ENCODE results near the gene PNLDC1.
"Not testable (repeated sequence)": the region's sequence is repeated elsewhere in the genome, so short reads cannot be mapped to it uniquely, and the experiment has no call there.

PNLDC1 gene

GRCh38 chr6:159788753-159789376 lies 11.2 kb upstream of the PNLDC1 start:
- TF ChIP-seq POLR2A (IDR thresholded peaks at IDR 0.05; ENCODE audit: low read depth, low read length), result no peak
- no peak for TF ChIP-seq POLR2AphosphoS5 (IDR thresholded peaks at IDR 0.05; ENCODE audit: low read depth, low read length)
- peak; percentile 21; the same call in 1 of the 2 replicates for TF ChIP-seq TAF1 (IDR thresholded peaks at IDR 0.05; ENCODE audit: borderline replicate concordance, low read depth, low read length)
- peak; percentile 50 for FAIRE-seq
- DNase-seq (ENCODE audit: insufficient read length), result no peak

GRCh38 chr6:159789377-159790148 lies 10.5 kb upstream of the PNLDC1 start, which contains the start of gene TCP1:
TCP1 (minus strand) TSS chr6:159789602; CDS start chr6:159789468, 134 bp downstream.
- FAIRE-seq (no peak), DNase-seq (ENCODE audit: insufficient read length) (peak; percentile 85)
- TF ChIP-seq TAF1 (IDR thresholded peaks at IDR 0.05; ENCODE audit: borderline replicate concordance, low read depth, low read length) (peak; percentile 94), POLR2AphosphoS5 (IDR thresholded peaks at IDR 0.05; ENCODE audit: low read depth, low read length) (peak; percentile 97), POLR2A (IDR thresholded peaks at IDR 0.05; ENCODE audit: low read depth, low read length) (peak; percentile 99)

GRCh38 chr6:159790149-159790955 lies 9.7 kb upstream of the PNLDC1 start, which contains the start of gene MRPL18:
MRPL18 (plus strand) TSS chr6:159790467; CDS start chr6:159790588, 121 bp downstream.
- TF ChIP-seq TAF1 (IDR thresholded peaks at IDR 0.05; ENCODE audit: borderline replicate concordance, low read depth, low read length) (no peak; the same call in 1 of the 2 replicates), POLR2A (IDR thresholded peaks at IDR 0.05; ENCODE audit: low read depth, low read length) (peak; percentile 71), POLR2AphosphoS5 (IDR thresholded peaks at IDR 0.05; ENCODE audit: low read depth, low read length) (peak; percentile 56; the same call in 1 of the 2 replicates)
- peak; percentile 77 for DNase-seq (ENCODE audit: insufficient read length)
- peak; percentile 98 for FAIRE-seq

GRCh38 chr6:159790956-159791598 lies 9.0 kb upstream of the PNLDC1 start:
- no peak for FAIRE-seq
- no peak for DNase-seq (ENCODE audit: insufficient read length)
- TF ChIP-seq TAF1 (IDR thresholded peaks at IDR 0.05; ENCODE audit: borderline replicate concordance, low read depth, low read length), result no peak
- TF ChIP-seq POLR2A (IDR thresholded peaks at IDR 0.05; ENCODE audit: low read depth, low read length), result no peak
- TF ChIP-seq POLR2AphosphoS5 (IDR thresholded peaks at IDR 0.05; ENCODE audit: low read depth, low read length), result no peak

DNA sequence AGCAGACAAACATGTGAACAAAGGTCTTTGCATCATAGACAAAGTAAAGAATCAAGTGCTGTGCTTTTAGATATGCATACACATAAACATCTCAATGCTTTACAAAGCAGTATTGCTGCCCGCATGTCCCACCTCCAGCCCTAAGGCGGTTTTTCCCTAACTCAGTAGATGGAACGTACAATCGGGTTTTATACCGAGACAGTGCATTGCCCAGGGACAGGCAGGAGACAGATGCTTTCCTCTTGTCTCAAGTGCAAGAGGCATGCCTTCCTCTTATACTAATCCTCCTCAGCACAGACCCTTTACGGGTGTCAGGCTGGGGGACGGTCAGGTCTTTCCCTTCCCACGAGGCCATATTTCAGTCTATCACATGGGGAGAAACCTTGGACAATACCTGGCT lies 5.1 kb upstream of the PNLDC1 start:
- DNase-seq (ENCODE audit: insufficient read length); FAIRE-seq: not testable (repeated sequence)

GRCh38 chr6:159797554-159797953 lies 2.5 kb upstream of the PNLDC1 start:
- TF ChIP-seq POLR2AphosphoS5 (IDR thresholded peaks at IDR 0.05; ENCODE audit: low read depth, low read length) (no peak), POLR2A (IDR thresholded peaks at IDR 0.05; ENCODE audit: low read depth, low read length) (no peak), TAF1 (IDR thresholded peaks at IDR 0.05; ENCODE audit: borderline replicate concordance, low read depth, low read length) (no peak)

DNA sequence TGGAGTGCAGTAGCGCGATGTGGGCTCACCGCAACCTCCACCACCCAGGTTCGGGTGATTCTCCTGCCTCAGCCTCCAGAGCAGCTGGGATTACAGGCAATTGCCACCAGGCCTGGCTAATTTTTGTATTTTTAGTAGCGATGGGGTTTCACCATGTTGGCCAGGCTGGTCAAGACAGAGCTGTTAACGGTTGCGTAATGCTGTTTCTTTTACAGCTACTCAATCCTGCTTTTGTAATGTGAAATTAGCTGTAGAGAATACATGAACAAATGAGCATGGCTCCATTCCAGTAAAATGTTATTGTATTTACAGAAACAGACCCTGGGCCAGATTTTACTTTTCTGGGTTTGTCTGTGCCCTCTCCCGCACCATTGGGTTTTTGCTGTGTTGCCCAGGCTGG lies 1.9 kb downstream of the PNLDC1 start:
- FAIRE-seq, result no peak
- TF ChIP-seq POLR2AphosphoS5 (IDR thresholded peaks at IDR 0.05; ENCODE audit: low read depth, low read length), result no peak
- TF ChIP-seq TAF1 (IDR thresholded peaks at IDR 0.05; ENCODE audit: borderline replicate concordance, low read depth, low read length), result no peak
- no peak for TF ChIP-seq POLR2A (IDR thresholded peaks at IDR 0.05; ENCODE audit: low read depth, low read length)
- DNase-seq (ENCODE audit: insufficient read length), result no peak

More at GRCh38 chr6:159797554-159797953, 2.5 kb upstream of the PNLDC1 start:
- DNase-seq (ENCODE audit: insufficient read length), result no peak
- FAIRE-seq, result no peak

GRCh38 chr6:159804504-159804903 lies 4.4 kb downstream of the PNLDC1 start:
- no peak for TF ChIP-seq POLR2A (IDR thresholded peaks at IDR 0.05; ENCODE audit: low read depth, low read length)
- TF ChIP-seq TAF1 (IDR thresholded peaks at IDR 0.05; ENCODE audit: borderline replicate concordance, low read depth, low read length), result no peak
- TF ChIP-seq POLR2AphosphoS5 (IDR thresholded peaks at IDR 0.05; ENCODE audit: low read depth, low read length), result no peak

DNA sequence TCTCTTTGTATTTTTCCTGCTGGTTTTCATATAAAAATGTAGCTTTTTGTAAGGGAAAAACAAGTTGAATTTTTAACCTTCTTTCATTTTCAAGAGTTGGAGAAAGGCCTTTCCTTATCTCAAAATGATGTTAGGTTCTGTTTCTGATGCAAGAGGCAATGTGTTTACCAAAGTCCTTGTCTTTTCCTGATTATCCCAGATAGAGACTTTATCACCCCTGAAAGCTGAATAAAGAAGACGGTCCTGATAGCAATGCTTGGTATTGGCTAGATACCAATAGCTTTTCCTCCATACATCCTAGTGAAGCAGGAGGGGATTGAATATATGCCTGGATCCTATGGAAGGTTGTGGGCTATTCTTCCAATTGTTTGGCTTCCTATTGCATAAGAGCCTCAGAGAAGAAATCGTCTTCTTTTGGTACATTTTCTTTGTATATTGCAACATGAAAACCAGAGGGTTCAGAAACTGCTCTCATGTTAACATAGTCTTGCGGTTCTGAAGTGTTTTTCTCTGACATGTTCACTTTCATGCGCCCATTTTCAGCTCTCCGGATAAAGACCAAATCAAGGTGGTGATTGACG lies 5.5 kb downstream of the PNLDC1 start:
- DNase-seq (ENCODE audit: insufficient read length) (no peak), FAIRE-seq (no peak)
- TF ChIP-seq TAF1 (IDR thresholded peaks at IDR 0.05; ENCODE audit: borderline replicate concordance, low read depth, low read length) (no peak), POLR2A (IDR thresholded peaks at IDR 0.05; ENCODE audit: low read depth, low read length) (no peak), POLR2AphosphoS5 (IDR thresholded peaks at IDR 0.05; ENCODE audit: low read depth, low read length) (no peak)

More at GRCh38 chr6:159804504-159804903, 4.4 kb downstream of the PNLDC1 start:
- FAIRE-seq (no peak), DNase-seq (ENCODE audit: insufficient read length) (no peak)

DNA sequence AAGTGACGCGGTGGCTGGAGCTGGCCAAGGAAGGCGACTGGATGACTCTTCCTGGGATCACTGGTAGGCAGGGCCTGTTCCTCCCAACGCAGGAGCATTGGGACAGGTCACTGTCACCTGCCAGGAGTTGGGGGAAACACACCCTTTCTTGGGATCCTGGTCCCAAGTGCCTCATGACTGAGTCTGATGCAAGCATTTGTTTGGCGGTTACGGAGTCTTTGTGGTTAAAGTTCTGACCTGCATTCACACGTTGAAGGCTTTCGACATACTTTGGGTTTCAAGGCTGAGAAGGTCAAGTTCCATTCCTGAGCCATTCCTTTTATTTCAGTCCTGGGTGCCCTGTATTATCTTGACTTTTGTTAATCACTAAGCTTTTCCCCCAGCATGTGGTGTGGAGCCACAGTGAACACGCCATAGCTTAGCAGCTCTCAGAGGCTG lies 6.0 kb downstream of the PNLDC1 start:
- no peak for FAIRE-seq

More for the DNA sequence above, 6.0 kb downstream of the PNLDC1 start:
- no peak for DNase-seq (ENCODE audit: insufficient read length)
- no peak for TF ChIP-seq TAF1 (IDR thresholded peaks at IDR 0.05; ENCODE audit: borderline replicate concordance, low read depth, low read length)
- no peak for TF ChIP-seq POLR2AphosphoS5 (IDR thresholded peaks at IDR 0.05; ENCODE audit: low read depth, low read length)
- TF ChIP-seq POLR2A (IDR thresholded peaks at IDR 0.05; ENCODE audit: low read depth, low read length), result no peak
